NCI-H748 treated with DMSO at 0.1 percent for 48 hours (cell line): ENCODE results near the gene OR1F1.
"Not testable (repeated sequence)": the region's sequence is repeated elsewhere in the genome, so short reads cannot be mapped to it uniquely, and the experiment has no call there.

Source experiments
- DNase-seq: peaks from one replicate; lab custom pipeline; 2025; lab: John Stamatoyannopoulos, UW

The OR1F1 gene

GRCh38 chr16:3187798-3188674 is at the start of gene OR1F1:
Gene OR1F1, plus strand, starts transcription at chr16:3188204.
- peak; percentile 54 for DNase-seq

- DNase-seq: no peak
Observed at GRCh38 chr16:3138342-3138741, 49.7 kb upstream of the OR1F1 start.

GRCh38 chr16:3138823-3139426 is 49.1 kb upstream of the OR1F1 start:
- no peak for DNase-seq

DNA sequence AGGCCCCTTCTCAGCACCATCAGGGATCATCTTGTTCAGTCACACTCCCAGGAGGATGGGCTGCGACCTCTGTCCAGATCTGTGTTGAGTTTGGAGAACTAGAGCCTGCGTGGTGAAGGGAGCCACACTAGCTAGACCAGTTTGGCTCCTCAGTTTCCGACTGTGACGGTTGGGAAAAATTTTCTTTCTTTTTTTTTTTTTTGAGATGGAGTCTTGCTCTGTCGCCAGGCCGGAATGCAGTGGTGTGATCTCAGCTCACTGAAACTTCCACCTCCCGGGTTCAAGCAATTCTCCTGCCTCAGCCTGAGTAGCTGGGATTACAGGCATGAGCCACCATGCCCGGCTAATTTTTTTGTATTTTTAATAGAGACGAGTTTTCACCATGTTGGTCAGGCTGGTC is 48.4 kb upstream of the OR1F1 start:
- DNase-seq: not testable (repeated sequence)

DNA sequence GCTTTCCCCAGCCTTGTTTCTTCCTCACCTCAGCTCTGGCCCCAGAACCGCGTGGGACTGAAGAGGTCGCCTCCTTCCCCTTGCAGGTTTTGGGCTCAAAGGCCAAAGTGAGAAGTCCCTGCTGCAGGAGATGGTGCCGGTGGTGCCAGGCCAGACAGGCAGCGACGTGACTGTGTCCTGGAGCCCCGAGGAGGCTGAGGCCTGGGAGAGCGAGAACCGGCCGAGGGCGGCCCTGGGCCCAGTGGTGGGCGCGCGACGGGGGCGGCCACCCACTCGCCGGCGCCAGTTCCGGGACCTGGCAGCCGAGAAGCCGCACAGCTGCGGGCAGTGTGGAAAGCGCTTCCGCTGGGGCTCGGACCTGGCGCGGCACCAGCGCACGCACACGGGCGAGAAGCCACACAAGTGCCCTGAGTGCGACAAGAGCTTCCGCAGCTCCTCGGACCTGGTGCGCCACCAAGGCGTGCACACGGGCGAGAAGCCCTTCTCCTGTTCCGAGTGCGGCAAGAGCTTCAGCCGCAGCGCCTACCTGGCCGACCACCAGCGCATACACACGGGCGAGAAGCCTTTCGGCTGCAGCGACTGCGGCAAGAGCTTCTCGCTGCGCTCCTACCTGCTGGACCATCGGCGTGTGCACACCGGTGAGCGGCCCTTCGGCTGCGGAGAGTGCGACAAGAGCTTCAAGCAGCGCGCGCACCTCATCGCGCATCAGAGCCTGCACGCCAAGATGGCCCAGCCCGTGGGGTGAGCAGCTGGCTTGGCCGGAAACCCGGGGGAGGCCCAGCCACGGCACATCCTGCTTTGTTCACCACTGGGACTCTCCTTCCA is 47.2 kb upstream of the OR1F1 start:
- DNase-seq: no peak

DNA sequence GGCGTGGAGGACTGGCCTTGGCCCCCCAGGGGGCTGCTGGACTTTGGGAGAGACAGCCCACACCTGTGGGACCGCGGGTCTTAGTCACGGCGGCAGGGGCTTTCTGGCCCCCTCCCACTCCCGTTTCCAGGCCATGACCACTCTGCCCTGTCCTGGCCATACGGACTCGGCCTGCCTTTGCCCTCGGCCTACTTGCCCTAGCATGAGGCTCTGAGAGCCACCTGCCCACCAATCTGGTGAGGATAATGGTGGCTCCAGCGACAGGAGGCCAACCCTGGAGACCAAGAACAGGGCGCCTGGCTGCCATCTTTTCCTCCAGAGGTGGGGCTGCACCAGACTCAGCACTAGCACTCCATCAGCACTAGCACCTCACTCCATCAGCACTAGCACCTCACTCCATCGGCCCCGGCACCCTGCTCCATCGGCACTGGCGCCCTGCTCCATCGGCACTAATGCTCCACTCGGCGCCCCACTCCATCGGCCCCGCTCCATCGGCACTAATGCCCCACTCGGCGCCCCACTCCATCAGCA is 46.2 kb upstream of the OR1F1 start:
- DNase-seq: no peak

DNA sequence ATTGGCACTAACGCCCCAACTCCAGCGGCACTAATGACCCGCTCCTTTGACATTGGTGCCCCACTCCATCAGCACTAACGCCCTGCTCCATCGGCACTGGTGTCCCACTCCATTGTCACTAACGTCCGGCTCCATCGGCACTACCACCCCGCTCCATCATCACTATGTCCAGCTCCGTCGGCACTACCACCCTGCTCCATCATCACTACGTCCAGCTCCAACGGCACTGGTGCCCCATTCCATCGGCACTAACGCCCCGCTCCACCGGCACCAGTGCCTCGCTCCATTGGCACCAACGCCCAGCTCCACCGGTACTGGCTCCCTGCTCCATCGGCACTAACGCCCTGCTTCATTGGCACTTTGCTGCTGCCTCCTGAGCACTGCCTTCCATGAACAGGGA is 45.7 kb upstream of the OR1F1 start:
- no peak for DNase-seq

DNA sequence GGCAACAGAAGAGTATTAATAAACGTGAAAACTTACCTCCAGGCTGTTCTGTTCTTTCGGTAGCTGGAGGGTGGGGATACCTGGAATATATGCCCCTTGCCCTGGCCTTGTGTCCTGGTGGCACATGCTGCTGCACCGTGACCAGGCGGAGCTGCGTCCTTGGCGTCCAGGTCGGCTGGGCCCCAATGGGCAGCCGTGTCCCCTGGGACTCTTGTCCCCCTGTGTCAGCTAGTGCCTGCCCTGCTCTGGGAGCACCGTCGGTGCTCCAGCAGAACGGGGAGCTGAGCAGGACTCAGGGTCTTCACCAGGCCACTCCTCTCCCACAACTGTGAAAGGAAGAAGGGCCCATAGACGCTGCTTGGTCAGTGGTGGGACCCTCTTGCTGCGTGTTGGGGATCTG is 45.2 kb upstream of the OR1F1 start:
- no peak for DNase-seq

- no peak for DNase-seq
Observed at GRCh38 chr16:3143189-3143588, 44.8 kb upstream of the OR1F1 start.

- no peak for DNase-seq
Observed at GRCh38 chr16:3143598-3144320, 44.2 kb upstream of the OR1F1 start.

GRCh38 chr16:3144321-3144983 is 43.6 kb upstream of the OR1F1 start:
- no peak for DNase-seq

DNA sequence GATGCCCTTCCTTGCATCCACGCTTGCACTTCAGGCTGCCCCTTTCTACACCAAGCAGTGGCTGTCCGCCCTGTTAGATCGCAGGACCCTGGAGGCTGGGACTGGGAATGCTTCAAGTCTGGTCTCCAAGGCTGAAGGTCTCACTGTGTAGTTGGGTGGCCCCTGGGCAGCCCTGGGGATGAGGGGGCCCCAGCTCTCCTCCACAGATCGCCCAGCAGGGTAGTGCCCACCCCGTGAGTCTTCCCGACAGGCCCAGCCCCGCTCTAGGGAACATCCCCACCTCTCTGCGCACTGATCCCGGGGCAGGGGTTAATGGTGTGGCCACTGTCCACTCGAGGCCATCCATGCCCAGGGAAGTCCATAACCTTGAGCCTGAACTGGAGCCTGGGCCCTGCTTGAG is 42.9 kb upstream of the OR1F1 start:
- DNase-seq: no peak

GRCh38 chr16:3145660-3146059 is 42.3 kb upstream of the OR1F1 start:
- no peak for DNase-seq

DNA sequence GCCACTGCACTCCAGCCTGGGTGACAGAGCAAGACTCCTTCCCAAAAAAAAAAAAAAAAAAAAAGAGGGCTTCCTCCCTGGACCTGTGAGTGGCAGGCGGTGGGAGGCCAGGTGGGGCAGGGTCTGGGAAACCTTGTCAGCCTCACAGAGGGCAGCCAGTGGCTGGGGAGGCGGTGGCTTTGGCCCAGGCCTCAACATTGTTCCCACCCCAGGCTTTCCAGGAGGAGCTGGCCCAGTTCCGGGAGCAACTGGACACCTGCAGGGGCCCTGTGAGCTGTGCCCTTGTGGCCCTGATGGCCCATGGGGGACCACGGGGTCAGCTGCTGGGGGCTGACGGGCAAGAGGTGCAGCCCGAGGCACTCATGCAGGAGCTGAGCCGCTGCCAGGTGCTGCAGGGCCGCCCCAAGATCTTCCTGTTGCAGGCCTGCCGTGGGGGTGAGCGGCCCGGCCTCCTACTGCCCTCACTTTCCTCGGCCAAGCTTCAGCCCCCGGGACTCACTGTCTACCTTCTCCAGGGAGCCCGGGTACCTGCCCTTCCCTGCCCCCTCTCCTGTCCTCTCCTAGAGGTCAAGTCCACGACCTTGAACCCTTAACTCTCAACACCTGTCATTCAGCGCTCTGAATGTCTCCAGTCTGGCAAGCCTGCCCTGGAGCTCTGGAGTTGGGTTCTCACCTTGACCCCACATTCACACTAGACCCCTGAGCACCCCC is 40.8 kb upstream of the OR1F1 start:
- DNase-seq: no peak

DNA sequence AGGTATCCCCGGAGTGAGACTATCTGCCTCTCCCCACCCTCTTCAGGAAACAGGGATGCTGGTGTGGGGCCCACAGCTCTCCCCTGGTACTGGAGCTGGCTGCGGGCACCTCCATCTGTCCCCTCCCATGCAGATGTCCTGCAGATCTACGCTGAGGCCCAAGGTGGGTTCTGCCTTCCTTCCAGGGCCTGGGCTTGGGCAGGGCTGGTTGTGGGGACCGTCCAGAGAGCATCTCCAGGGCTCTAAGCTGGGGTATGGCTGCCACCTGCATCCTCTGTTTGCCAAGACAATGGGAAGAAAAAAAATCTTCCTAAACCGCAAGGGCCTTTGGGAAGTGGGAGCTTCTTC is 40.3 kb upstream of the OR1F1 start:
- no peak for DNase-seq

DNA sequence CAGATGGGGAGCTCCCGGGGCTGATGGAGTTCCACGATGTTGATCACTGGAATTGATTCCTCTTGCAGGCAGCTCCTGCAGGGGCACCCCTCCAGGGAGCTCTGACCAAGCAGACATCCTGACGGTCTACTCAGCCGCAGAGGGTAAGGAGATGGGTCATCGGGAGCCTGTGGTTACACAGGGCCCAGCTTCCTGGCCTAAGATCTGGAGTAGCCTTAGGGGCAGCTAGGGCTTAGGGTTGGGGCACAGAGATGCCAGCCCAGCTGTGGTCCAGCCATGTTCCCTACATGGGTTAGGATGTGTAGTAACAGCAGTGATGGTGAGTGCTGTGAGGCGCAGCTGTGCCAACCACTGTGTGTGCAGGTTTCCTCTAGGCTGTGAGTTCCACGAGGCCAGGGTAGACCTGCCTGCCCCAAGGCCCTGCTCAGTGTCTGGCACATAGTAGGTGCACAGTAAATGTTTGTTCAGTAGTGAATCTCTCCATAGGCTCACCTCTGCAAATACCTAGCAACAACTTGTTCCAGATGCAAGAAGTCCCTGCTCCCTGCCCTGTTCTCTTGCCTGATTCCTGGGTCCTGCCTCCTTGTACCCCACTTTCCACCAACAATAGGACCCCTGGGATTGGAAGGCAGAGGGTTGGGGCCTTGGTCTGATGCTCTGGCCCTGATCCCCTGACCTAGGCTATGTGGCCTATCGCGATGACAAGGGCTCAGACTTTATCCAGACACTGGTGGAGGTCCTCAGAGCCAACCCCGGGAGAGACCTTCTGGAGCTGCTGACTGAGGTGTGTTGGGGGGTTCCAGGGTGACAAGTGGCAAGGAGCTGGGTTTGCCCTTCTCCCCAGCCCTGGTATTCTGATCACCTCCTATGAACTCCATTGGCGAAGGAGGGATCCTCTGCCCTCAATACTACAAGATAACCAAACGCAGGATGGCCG is 39.5 kb upstream of the OR1F1 start:
- no peak for DNase-seq

DNA sequence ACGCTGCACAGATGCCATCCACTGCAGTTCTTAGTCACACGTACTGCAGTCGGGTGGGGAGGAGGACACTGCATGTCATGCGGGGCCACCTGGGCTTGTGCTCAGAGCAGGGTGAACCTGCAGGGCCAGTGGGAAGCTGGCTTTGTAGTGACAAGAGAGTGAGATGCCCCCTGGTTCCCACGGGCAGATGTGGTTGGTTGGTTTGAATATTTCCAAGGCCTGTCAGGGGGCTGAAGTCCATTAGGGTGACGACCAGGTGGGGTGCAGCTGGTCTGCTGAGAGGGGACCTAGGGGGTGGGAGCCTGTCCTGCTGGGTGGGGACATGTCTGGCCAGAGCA is 38.8 kb upstream of the OR1F1 start:
- no peak for DNase-seq

DNA sequence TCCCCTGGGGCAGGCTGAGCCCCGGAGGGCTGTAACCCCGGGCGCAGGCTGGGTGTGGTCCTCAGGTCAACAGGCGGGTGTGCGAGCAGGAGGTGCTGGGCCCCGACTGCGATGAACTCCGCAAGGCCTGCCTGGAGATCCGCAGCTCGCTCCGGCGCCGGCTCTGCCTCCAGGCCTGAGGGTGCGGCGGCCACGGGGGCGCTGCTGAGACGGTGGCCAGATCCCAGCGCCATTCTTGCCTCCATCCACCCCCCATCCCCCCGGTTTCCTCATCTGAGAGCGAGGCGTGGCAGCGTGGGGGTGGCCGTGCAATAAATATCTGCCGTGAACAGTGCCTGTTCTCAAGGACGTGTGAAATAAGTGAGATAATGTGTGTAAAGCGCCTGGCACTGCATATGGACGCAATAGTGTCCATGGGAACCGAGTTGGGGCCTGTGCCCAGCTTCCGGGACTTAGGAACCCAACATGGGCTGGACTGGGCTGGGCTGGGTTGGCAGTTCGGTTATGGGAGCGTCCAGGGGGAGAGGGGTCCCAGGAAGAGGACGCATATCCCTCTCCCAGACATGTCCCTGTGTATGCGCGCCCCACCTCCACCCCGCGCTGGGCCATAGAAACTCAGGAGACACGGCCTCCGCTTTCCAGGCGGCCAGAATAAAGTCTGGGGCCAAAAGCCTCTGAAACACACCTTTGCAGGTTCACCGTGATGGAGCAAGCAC is 38.2 kb upstream of the OR1F1 start:
- peak; percentile 39 for DNase-seq
